DND-41 (cell line): ENCODE results near the gene KLF4.

ENCODE experiments used
- ATAC-seq: fragments of 200-7000 bp; cut with Tn5 transposase; 3 replicates; pipeline ENCODE4 v1.9.1; 2021; ENCODE audit warnings: low read depth; ENCODE audit not compliant: insufficient read depth
- DNase-seq: peaks from one replicate; pipeline ENCODE4 v3.0.0-alpha.2; 2020
- H2AFZ ChIP-seq: 2 replicates; pipeline ENCODE4 v1.6.0; 2012; ENCODE audit warnings: low read depth, low read length
- H3K27ac ChIP-seq: 2 replicates; pipeline ENCODE4 v1.5.1; 2012; ENCODE audit warnings: low read length, inconsistent platforms
- H3K27me3 ChIP-seq: fragments of 200-600 bp; sonication (generic); 2 replicates; pipeline ENCODE4 v1.6.0; 2012; ENCODE audit warnings: low read length, mild to moderate bottlenecking, inconsistent platforms; ENCODE audit not compliant: insufficient read depth, poor library complexity
- H3K36me3 ChIP-seq: 2 replicates; pipeline ENCODE4 v1.5.1; 2012; ENCODE audit warnings: low read length, inconsistent platforms; ENCODE audit not compliant: insufficient read depth
- H3K4me1 ChIP-seq: 2 replicates; pipeline ENCODE4 v1.5.1; 2012; ENCODE audit warnings: mild to moderate bottlenecking, low read length; ENCODE audit not compliant: insufficient read depth
- H3K4me2 ChIP-seq: 2 replicates; pipeline ENCODE4 v1.6.0; 2012; ENCODE audit warnings: mild to moderate bottlenecking, moderate library complexity, low read length, inconsistent platforms; ENCODE audit not compliant: insufficient read depth
- H3K4me3 ChIP-seq, 2 experiments: fragments of 200-600 bp in 1 of 2; shearing (Covaris generic) in 1 of 2; 2 replicates each; pipeline ENCODE4 v1.5.1; 2012 to 2016; ENCODE audit warnings: inconsistent platforms in 2 of 2, low read length in 2 of 2, mild to moderate bottlenecking in 2 of 2, low read depth in 1 of 2, moderate library complexity in 1 of 2
- H3K79me2 ChIP-seq: 2 replicates; pipeline ENCODE4 v1.6.0; 2012; ENCODE audit warnings: low read length, inconsistent platforms; ENCODE audit not compliant: insufficient read depth
- H3K9ac ChIP-seq: 2 replicates; pipeline ENCODE4 v1.6.0; 2012; ENCODE audit warnings: low read depth, mild to moderate bottlenecking, inconsistent platforms, low read length, moderate library complexity
- H3K9me3 ChIP-seq: 2 replicates; pipeline ENCODE4 v1.5.1; 2012; ENCODE audit warnings: low read length, moderate library complexity, mild to moderate bottlenecking, inconsistent platforms; ENCODE audit not compliant: insufficient read depth, severe bottlenecking
- H4K20me1 ChIP-seq: 2 replicates; pipeline ENCODE4 v1.6.0; 2012; ENCODE audit warnings: low read length; ENCODE audit not compliant: insufficient read depth
- EZH2 ChIP-seq: IDR thresholded peaks from 3 replicates; pipeline ENCODE4 v1.6.1; 2012; ENCODE audit warnings: borderline replicate concordance, low read depth, mild to moderate bottlenecking, moderate library complexity, low read length, inconsistent platforms; ENCODE audit not compliant: severe bottlenecking
- TF ChIP-seq, protein P1 (sequence below): IDR thresholded peaks from 2 replicates; pipeline ENCODE4 v1.5.1; 2012; ENCODE audit warnings: borderline replicate concordance, low read length, moderate library complexity, mild to moderate bottlenecking; ENCODE audit not compliant: poor library complexity, severe bottlenecking; ENCODE audit errors: extremely low read depth

The KLF4 gene

DNA sequence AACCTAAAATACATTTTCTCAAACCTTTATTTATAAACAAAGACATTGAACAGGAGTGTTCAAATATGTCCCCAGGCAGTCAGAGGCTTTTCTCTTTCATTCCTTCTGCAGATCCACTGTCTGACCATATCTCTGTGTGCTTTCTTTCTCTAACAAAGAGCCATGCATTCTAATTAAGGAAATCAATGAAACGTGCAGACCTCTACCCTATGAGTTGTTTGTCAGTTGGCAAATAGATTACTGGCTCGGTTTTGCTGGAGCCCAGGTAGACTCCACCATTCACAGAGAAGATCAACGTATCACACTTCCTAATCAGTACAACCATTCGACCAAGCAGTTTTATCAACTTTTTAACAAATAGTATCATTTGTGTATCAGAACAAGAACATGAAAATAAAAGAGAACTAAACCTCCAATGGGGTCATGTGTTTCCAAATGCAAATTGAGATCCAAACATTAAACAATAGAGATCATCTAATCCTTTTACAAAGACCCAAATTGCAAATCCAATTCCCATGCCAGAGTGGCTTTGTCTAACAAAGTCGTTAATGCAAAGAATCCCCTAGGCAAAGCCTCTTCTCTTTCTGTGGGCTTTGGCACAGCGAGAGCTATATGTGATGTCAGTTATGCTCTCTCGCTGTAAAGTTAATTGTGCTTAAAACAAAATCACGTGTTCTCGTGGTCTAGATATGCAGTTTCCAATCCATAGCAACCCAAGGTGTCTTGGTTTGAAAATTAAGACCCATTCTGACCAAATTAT, 16.8 kb downstream of the KLF4 start:
- no peaks in the 10 kb centered on the region for H4K20me1 ChIP-seq
- TF ChIP-seq, protein P1, sequence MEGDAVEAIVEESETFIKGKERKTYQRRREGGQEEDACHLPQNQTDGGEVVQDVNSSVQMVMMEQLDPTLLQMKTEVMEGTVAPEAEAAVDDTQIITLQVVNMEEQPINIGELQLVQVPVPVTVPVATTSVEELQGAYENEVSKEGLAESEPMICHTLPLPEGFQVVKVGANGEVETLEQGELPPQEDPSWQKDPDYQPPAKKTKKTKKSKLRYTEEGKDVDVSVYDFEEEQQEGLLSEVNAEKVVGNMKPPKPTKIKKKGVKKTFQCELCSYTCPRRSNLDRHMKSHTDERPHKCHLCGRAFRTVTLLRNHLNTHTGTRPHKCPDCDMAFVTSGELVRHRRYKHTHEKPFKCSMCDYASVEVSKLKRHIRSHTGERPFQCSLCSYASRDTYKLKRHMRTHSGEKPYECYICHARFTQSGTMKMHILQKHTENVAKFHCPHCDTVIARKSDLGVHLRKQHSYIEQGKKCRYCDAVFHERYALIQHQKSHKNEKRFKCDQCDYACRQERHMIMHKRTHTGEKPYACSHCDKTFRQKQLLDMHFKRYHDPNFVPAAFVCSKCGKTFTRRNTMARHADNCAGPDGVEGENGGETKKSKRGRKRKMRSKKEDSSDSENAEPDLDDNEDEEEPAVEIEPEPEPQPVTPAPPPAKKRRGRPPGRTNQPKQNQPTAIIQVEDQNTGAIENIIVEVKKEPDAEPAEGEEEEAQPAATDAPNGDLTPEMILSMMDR: no peak
- no peak for TF ChIP-seq EZH2
- H3K79me2 ChIP-seq: no peaks in the 10 kb centered on the region
- H2AFZ ChIP-seq: no peak overlapping the region
- H3K4me3 ChIP-seq: no peak overlapping the region
- no peaks in the 10 kb centered on the region for H3K9me3 ChIP-seq
- no peak overlapping the region for H3K4me2 ChIP-seq
- H3K27ac ChIP-seq: no peak overlapping the region
- H3K36me3 ChIP-seq: no peaks in the 10 kb centered on the region
- H3K9ac ChIP-seq: no peak overlapping the region
- DNase-seq: no peak
- no peaks in the 10 kb centered on the region for H3K4me1 ChIP-seq
- H3K27me3 ChIP-seq: no peaks in the 10 kb centered on the region
- no peak for ATAC-seq

DNA sequence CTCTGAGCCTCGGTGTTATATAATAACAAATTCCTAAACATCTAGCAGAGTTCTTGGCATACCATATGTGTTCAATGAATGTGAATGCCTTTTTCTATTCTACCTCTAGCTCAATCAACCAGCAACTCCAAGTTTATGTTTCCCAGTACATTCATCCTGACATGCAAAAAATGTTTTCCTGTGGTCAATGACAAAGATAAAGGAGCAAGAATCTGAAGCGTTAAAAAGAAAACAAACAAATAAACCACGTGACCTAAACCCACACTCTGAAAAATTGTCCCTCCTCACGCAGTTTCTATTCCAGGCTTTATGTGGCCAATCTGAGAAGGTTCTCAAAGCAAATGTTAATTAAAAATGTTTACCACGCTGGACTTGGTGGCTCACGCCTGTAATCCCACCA, 18.0 kb downstream of the KLF4 start:
- Histone ChIP-seq H2AFZ (no peak overlapping the region), H3K9me3 (no peaks in the 10 kb centered on the region)
- DNase-seq: no peak

DNA sequence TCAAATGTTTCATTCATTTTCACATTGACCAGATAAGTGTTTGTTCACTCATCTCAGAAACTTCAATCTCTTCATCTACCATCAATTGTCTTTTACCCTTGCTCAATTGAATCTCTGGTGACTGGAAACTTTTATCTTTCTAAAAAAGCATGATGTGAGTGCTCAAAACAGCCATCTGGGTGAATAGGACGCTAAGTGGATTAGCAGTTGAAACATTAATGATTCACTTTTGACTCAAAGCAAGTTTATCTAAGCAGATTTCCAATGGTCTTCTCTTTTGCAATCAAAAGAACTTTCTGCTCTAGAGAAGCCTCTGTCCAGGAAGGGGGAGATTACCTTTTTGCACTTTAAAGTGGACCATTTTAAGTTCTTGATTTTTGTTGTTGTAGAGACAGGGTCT, 22.2 kb downstream of the KLF4 start:
- no peaks in the 10 kb centered on the region for H4K20me1 ChIP-seq
- no peak overlapping the region for H3K4me3 ChIP-seq
- no peak for DNase-seq
- H3K4me2 ChIP-seq: no peak overlapping the region
- H3K27me3 ChIP-seq: no peaks in the 10 kb centered on the region
- TF ChIP-seq EZH2: no peak
- TF ChIP-seq, protein P1: no peak
- H3K36me3 ChIP-seq: no peaks in the 10 kb centered on the region
- H2AFZ ChIP-seq: no peak overlapping the region
- H3K27ac ChIP-seq: no peak overlapping the region
- no peaks in the 10 kb centered on the region for H3K9me3 ChIP-seq
- no peaks in the 10 kb centered on the region for H3K79me2 ChIP-seq
- no peak for ATAC-seq
- no peaks in the 10 kb centered on the region for H3K4me1 ChIP-seq
- no peak overlapping the region for H3K9ac ChIP-seq

More for the DNA sequence above, 18.0 kb downstream of the KLF4 start:
- no peak for TF ChIP-seq EZH2
- TF ChIP-seq, protein P1: no peak
- no peak for ATAC-seq
- Histone ChIP-seq H3K27ac (no peak overlapping the region), H3K36me3 (no peaks in the 10 kb centered on the region), H3K4me1 (no peaks in the 10 kb centered on the region), H3K4me2 (no peak overlapping the region), H3K9ac (no peak overlapping the region), H3K4me3 (no peak overlapping the region), H4K20me1 (no peaks in the 10 kb centered on the region), H3K27me3 (no peaks in the 10 kb centered on the region), H3K79me2 (no peaks in the 10 kb centered on the region)

DNA sequence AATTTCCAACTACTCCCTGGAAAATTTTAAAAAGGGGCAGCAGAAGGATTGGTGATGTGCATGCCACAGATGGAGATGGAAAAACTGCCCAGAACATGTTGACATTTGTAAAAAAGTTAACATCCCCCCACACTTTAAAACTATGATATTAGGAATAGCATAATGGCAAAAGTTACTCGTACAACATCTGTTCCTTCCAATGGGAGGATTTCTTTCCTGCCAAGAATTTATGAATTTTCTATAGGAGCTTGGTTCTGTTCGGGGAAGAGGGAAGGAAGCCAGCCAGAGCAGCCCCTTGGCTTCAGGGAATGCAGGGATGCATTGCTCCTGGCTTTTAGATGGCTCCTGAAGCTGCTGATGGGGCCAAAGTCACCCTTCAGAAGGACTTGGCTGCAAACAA, 22.7 kb downstream of the KLF4 start:
- no peak for DNase-seq

More for the DNA sequence above, 22.7 kb downstream of the KLF4 start:
- no peak for ATAC-seq
- Histone ChIP-seq H2AFZ (no peak overlapping the region), H3K36me3 (no peaks in the 10 kb centered on the region), H3K79me2 (no peaks in the 10 kb centered on the region), H4K20me1 (no peaks in the 10 kb centered on the region), H3K27me3 (no peaks in the 10 kb centered on the region), H3K4me2 (no peak overlapping the region), H3K27ac (no peak overlapping the region), H3K4me1 (no peaks in the 10 kb centered on the region), H3K4me3 (no peak overlapping the region), H3K9me3 (no peaks in the 10 kb centered on the region), H3K9ac (no peak overlapping the region)
- TF ChIP-seq, protein P1: no peak
